GM18951 (cell line): ENCODE measurements around the gene FAM124B.

Source experiments
- POLR2A ChIP-seq: IDR thresholded peaks from 4 replicates; pipeline ENCODE4 v1.6.1; 2011; ENCODE audit warnings: mild to moderate bottlenecking; ENCODE audit not compliant: insufficient read length, insufficient read depth; ENCODE audit errors: extremely low read depth
- in situ Hi-C: fragments of 300-500 bp; cut with MboI; formaldehyde crosslinking; loops from one replicate; pipeline ENCODE4 v1.12.0; 2022; ENCODE audit warnings: low sequenced_read_pairs, mixed read lengths, inconsistent platforms; ENCODE audit not compliant: unreplicated experiment

The FAM124B gene

DNA sequence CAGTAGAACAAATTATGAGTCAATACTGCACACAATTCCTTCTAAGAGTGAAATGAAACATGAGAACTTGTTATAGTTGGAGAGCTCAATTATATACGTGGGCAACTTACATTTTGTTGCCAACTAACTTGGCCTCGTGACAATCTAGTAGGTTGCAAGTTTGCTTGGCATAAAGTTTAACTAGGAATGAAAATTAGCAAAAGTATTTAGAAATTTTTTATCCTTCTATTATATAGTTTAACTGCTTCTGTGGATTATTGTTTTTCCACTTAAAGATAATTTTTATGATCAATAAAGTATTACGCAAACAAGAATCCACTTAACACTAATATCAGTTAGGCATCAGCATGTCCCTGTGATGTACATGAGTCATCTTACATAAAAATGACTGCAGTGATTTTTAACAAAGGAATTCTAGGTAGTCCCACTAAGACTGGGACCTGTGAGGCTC lies 41.1 kb downstream of the FAM124B start:
- TF ChIP-seq POLR2A, result no peak
- in situ Hi-C loops, result loop anchor here (5.0 kb wide), 1 partner anchor 286 kb away; no protein-coding TSS in a partner anchor

DNA sequence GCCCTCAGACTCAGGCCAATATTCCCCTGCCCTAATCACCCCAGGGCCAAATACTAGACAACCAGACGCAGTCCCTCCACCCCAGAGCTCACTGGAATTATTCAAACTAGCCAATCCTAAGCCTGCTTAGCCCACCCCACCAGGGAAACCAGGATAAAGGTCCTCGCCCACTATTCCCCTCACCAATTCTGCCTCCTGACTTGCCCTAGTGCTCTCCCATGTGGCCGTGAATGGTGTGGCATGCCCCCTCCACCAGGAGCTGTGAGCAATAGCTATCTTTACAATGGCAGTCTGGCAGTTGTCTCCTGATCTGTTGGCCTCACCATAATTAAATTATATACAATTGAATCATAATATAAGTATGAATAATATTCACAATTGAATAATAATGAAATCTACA lies 42.3 kb downstream of the FAM124B start:
- in situ Hi-C loops, result loop anchor here (10.0 kb wide), 1 partner anchor 415 kb away; no protein-coding TSS in a partner anchor
- TF ChIP-seq POLR2A, result no peak

DNA sequence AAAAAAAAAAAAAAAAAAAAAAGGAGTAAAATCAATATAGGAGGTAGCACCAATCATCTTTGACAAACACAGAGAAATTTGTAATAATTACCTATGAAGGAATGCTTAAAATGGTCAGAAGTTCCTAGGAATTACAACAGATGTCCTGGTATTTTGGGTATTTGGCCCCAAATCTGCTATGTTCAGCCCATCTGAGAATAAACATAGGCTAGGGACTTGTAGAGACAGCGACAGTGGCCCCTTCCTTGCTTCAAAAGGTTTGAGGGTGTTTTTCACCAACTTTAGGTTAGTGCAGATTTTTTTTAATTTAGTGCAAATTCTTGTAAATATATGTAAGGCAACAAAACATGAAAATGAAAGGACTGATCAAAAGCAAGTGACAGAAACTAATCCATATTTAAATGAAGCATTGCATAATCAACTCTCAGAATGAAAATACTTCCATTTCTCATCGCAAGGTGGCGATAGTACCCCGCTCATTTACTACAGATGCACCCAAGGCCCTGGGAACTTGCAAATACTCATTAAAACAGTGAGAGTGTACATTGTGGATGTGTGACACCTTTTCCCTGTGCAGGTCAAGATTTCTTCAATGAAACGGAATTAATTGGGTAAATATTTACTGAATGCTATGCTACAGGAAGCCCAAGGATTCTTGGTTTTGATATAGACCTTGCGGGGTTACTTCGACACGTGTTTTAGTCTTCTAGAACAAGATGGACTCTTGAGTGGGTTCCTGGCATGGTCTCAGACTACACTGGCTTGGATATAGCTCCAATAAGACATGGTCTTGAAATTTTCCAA lies 44.6 kb downstream of the FAM124B start:
- TF ChIP-seq POLR2A, result no peak
- in situ Hi-C loops, result loop anchor here (10.0 kb wide), 1 partner anchor 418 kb away; no protein-coding TSS in a partner anchor

DNA sequence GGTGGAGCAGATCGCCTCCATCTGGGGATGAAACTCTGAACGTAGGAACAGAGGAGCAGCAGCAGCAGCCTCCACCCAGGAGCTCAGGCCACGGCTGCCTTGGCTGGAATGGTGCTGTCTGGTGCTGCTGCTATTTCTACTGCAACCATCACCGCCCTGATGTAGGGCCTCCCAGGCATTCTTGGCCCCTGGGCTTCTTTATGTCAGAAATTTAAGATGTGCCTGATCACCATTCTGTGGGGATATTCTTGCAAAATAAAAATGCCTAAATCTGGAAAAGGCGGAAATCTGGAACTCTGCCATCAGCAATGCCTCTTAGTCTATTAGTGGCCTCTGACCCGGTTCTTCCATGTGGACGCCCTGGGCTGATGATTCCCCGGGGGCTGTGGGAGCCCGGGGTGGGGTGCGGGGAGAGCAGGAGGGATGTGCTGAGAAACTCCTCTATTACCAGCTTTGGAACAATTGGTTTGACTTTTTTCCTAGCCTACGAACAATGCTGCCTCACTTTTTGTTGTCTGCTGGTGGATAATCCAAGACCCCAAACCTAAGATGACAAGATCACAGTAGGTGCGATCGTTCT lies 47.2 kb downstream of the FAM124B start:
- no peak for TF ChIP-seq POLR2A
- in situ Hi-C loops, result loop anchor here (10.0 kb wide), 1 partner anchor 420 kb away; no protein-coding TSS in a partner anchor

DNA sequence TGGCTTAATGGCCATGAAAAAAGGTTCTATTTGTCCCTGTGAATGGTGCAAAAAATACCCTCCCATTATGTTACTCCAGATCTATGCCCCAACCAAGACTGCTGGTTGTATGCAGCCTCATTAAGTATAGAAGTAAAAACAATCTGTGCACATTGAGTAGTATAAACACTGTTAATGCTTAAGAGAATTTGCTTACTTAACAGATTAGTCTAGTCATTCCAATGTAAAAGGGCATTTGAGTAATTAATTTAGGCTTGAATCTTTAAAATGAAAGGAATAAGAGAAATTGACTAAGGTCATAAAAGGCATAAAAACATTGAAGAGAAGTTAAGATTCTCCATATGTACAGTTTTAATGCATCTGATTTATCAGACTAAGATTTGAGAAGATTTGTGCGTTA lies 51.2 kb downstream of the FAM124B start:
- no peak for TF ChIP-seq POLR2A
- in situ Hi-C loops, result loop anchor here (10.0 kb wide), 1 partner anchor 424 kb away; no protein-coding TSS in a partner anchor

DNA sequence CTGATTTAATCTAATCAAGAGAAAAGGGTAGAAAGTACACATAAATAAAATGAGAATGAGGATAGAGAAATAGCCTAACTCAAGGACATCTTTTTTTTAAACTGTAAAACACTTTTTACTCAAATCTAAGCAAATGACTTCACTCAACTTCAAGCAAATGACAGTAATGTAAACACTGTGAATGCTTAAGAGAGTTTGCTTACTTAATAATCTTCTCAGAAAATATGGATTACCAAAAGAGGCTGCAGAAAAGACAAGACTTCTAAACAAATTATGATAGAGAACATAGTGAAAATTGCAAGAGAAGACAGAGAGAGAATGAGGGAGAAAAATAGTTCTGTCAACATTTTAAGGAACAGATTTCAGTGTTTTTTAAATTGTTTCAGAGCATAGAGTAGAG lies 52.5 kb downstream of the FAM124B start:
- in situ Hi-C loops, result no loop called here
- TF ChIP-seq POLR2A, result no peak

DNA sequence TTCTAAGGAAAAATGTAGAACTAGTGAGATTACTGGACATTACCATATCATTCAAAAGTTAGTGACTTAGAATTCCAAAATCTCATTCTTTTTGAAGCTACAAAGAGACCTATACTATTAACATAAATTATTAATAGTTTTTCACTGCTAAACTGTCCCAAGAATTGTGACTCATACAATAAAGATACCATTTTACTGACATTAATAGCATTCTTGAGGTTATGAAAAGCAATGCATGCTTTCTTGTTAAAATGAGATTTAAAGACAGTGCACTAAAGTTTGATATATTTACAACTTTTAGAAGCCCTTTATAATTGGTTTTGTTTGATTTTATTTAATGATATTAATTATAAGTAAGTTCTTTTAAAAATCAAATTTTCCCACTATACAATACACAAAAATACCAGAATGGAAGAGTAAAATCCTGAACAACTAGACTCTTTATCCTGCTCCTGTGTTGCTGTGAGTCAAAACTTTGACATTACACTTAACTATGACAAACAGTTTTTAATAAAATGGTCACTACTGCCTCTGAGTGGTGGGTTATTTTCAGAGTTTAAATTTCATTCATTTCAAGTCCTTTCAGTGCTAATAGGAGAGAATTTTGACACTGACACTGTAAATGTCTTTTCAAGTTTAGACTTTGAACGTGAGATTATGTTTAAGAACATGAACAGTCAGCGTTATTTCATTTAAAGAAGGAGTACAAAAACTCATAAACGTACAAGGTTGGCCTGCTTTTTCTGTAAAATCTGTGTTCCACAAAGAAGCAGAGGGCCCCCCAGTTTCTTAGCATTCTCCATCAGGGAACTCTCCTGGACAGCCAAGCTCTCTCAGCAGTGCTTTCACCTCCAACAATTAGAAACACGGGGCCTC lies 54.5 kb downstream of the FAM124B start:
- in situ Hi-C loops, result no loop called here

DNA sequence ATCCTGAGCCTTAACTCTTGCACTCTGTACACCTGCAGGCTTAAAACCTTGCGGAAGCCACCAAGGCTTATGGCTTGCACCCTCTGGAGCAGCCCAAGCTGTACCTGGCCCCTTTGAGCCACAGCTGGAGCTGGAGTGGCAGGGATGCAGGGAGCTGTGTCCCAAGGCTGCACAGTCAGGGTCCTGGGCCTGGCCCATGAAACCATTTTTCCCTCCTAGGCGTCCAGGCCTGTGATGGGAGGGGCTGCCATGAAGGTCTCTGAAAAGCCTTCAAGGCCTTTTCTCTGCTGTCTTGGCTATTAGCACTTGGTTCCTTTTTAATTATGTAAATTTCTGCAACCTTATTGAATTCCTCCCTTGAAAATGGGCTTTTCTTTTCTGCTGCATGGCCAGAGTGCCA lies 56.4 kb downstream of the FAM124B start:
- no peak for TF ChIP-seq POLR2A

More for the DNA sequence above, 54.5 kb downstream of the FAM124B start:
- no peak for TF ChIP-seq POLR2A

DNA sequence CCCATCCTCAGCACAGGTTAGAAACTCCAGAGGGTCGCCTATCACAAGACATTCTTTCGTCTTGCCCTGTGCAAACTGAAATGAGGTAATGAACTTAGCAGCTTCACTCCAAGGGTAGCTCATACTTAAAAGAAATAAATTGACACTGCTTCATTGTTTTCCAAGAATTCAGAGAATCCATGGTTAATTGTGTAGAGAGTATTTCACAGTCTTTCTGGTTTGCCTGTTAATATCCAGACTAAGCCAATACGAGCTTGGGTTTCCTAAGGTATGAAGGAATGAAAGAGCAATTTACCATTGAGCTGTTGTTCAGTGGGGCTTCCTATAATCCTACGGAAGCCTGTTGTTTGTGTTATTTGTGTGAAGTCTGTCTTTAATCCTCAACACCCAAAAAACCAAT lies 58.7 kb downstream of the FAM124B start:
- in situ Hi-C loops, result no loop called here
- no peak for TF ChIP-seq POLR2A

More for the DNA sequence above, 56.4 kb downstream of the FAM124B start:
- in situ Hi-C loops, result no loop called here

DNA sequence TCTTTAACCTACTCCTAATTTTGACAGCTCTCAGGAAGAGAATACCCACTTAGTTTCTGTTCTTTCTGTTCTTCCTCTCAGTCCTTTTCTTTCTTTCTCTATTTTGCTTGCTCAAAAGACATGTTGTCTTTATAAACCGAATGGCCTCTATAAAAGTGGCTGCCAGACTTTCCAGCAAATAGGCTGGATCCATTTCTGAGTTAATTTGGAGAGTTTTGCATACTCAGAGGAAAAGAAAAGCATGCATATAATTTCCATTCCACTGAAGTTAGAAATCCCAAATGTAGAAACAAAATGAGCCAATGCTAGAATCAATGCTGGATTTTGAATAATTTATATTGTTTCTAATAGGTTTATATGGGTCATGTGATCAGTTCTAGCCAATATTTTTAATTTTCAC lies 65.9 kb downstream of the FAM124B start:
- in situ Hi-C loops, result no loop called here
- TF ChIP-seq POLR2A, result no peak

DNA sequence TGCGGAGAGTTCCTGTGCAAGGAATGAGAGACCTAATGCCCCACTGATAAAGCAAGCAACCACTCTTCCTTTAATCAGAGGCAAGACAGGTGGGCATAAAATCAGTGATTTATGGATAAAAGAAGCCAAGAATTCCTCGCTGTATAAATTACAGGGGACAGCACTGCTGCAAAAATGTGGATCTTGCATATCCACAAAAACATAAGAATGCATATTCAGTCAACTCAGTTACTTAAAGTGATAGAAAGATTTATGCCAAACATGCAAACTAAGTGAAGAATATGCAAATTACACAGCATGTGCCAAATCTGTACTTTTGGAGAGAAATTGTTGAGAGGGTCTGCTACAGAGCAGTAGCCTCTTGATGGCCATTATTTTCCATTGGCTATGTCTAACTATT lies 67.2 kb downstream of the FAM124B start:
- in situ Hi-C loops, result no loop called here
- no peak for TF ChIP-seq POLR2A

DNA sequence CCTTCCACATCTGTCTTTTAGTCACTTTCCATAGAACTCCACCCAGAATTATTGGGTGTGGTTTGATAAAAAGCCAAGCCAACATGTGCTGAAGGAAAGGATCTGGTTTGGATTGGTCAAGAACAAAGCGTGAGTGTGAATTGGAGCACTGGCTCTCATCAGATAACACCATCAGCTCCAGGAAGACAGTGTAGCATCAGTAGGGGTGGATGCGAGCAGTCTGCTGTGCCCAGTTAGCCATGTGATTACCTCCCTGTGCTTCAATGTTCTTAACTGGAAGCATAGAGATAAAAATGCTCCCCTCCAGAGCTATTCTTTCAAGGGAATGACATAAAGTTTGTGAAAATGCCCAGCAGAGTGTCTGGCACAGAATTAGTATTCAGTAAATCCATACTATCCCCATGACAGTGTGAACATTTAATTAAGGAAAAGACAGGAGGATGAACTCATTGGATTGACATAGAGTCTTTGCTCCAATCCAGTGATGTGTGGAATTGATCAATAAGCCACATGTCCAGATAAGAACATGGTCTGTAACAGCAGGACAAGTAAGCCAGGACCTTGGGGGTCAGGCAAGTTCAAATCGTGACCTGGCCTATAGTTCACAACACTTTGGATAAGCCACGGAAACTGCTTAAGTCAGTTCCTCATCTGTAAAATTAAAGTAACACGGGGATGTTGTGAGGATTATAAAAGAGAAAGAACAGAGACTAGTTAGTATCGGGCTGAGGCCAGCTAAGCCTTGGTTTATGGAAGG lies 68.0 kb downstream of the FAM124B start:
- in situ Hi-C loops, result no loop called here
- TF ChIP-seq POLR2A, result no peak
